OCI-LY1 (cell line): ENCODE measurements around the gene WDR59.
"Not testable (repeated sequence)": the region's sequence is repeated elsewhere in the genome, so short reads cannot be mapped to it uniquely, and the experiment has no call there.

ENCODE experiments used
- H2AFZ ChIP-seq: fragments of 200-600 bp; sonication (generic), shearing (Covaris generic); 2 replicates; pipeline ENCODE4 v1.6.0; 2014; ENCODE audit warnings: antibody characterized with exemption, mild to moderate bottlenecking, low read length
- H3F3A ChIP-seq: fragments of 200-600 bp; sonication (generic), shearing (Covaris generic); 2 replicates; pipeline ENCODE4 v1.6.0; 2014; ENCODE audit warnings: mild to moderate bottlenecking, antibody characterized with exemption, low read length, moderate library complexity; ENCODE audit not compliant: insufficient read depth
- H3K27ac ChIP-seq: fragments of 200-600 bp; sonication (generic); 2 replicates; pipeline ENCODE4 v1.5.1; 2014; ENCODE audit warnings: low read length, mixed run types, mild to moderate bottlenecking, low read depth; ENCODE audit not compliant: poor library complexity, severe bottlenecking
- H3K27me3 ChIP-seq: fragments of 200-600 bp; sonication (generic); 2 replicates; pipeline ENCODE4 v1.6.0; 2014; ENCODE audit warnings: antibody characterized with exemption, mild to moderate bottlenecking, low read length, moderate library complexity; ENCODE audit not compliant: insufficient read depth
- H3K36me3 ChIP-seq: fragments of 200-600 bp; sonication (generic); 2 replicates; pipeline ENCODE4 v1.6.1; 2014; ENCODE audit warnings: mild to moderate bottlenecking, antibody characterized with exemption, low read length, moderate library complexity, mixed read lengths; ENCODE audit not compliant: insufficient read depth
- H3K4me1 ChIP-seq: fragments of 200-600 bp; sonication (generic); 2 replicates; pipeline ENCODE4 v1.5.1; 2014; ENCODE audit warnings: mild to moderate bottlenecking, low read length, moderate library complexity; ENCODE audit not compliant: insufficient read depth, severe bottlenecking
- H3K4me2 ChIP-seq: fragments of 200-600 bp; sonication (generic), shearing (Covaris generic); 2 replicates; pipeline ENCODE4 v1.6.1; 2014; ENCODE audit warnings: low read length
- H3K4me3 ChIP-seq: fragments of 200-600 bp; sonication (generic); 2 replicates; pipeline ENCODE4 v1.5.1; 2014; ENCODE audit warnings: low read length, low read depth, mild to moderate bottlenecking, mixed read lengths; ENCODE audit not compliant: poor library complexity, severe bottlenecking
- H3K79me2 ChIP-seq: fragments of 200-600 bp; shearing (Covaris generic); 2 replicates; pipeline ENCODE4 v1.6.1; 2016; ENCODE audit warnings: mixed run types, low read length, mixed read lengths; ENCODE audit not compliant: insufficient read depth
- H3K9ac ChIP-seq: fragments of 200-600 bp; sonication (generic), shearing (Covaris generic); 2 replicates; pipeline ENCODE4 v1.6.1; 2014; ENCODE audit warnings: mild to moderate bottlenecking, low read length, mixed read lengths
- H3K9me2 ChIP-seq: fragments of 200-600 bp; sonication (generic), shearing (Covaris generic); 2 replicates; pipeline ENCODE4 v1.6.1; 2014; ENCODE audit warnings: low read depth, mild to moderate bottlenecking, low read length, mixed read lengths
- H3K9me3 ChIP-seq: fragments of 200-600 bp; shearing (Covaris generic); 2 replicates; pipeline ENCODE4 v1.6.1; 2014; ENCODE audit warnings: low read length, mixed read lengths
- H4K20me1 ChIP-seq: fragments of 200-600 bp; sonication (generic), shearing (Covaris generic); 2 replicates; pipeline ENCODE4 v1.6.0; 2016; ENCODE audit warnings: mild to moderate bottlenecking, low read length; ENCODE audit not compliant: insufficient read depth
- EZH2 ChIP-seq: fragments of 200-600 bp; sonication (generic), shearing (Covaris generic); IDR thresholded peaks from 2 replicates; pipeline ENCODE4 v1.8.0; 2017; ENCODE audit warnings: borderline replicate concordance, mixed run types, mild to moderate bottlenecking, antibody characterized with exemption, low read length, moderate library complexity, mixed read lengths
- TF ChIP-seq, protein P1 (sequence below): fragments of 200-600 bp; sonication (generic), shearing (Covaris generic); IDR thresholded peaks from 2 replicates; pipeline ENCODE4 v1.5.1; 2017; ENCODE audit warnings: mild to moderate bottlenecking, antibody characterized with exemption, low read length, moderate library complexity, mixed read lengths

Gene WDR59

GRCh38 chr16:74922150-74923138 is 62.5 kb downstream of the WDR59 start:
- no peak overlapping the region for H3K9ac ChIP-seq
- no peaks in the 10 kb centered on the region for H3K9me2 ChIP-seq
- H3K27ac ChIP-seq: no peak overlapping the region
- no peaks in the 10 kb centered on the region for H4K20me1 ChIP-seq
- TF ChIP-seq, protein P1, sequence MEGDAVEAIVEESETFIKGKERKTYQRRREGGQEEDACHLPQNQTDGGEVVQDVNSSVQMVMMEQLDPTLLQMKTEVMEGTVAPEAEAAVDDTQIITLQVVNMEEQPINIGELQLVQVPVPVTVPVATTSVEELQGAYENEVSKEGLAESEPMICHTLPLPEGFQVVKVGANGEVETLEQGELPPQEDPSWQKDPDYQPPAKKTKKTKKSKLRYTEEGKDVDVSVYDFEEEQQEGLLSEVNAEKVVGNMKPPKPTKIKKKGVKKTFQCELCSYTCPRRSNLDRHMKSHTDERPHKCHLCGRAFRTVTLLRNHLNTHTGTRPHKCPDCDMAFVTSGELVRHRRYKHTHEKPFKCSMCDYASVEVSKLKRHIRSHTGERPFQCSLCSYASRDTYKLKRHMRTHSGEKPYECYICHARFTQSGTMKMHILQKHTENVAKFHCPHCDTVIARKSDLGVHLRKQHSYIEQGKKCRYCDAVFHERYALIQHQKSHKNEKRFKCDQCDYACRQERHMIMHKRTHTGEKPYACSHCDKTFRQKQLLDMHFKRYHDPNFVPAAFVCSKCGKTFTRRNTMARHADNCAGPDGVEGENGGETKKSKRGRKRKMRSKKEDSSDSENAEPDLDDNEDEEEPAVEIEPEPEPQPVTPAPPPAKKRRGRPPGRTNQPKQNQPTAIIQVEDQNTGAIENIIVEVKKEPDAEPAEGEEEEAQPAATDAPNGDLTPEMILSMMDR: no peak
- TF ChIP-seq EZH2: no peak
- H3K4me2 ChIP-seq: no peak overlapping the region
- no peaks in the 10 kb centered on the region for H3K79me2 ChIP-seq
- no peaks in the 10 kb centered on the region for H3K9me3 ChIP-seq
- no peaks in the 10 kb centered on the region for H3K27me3 ChIP-seq
- H3K4me3 ChIP-seq: no peak overlapping the region
- peaks cover 44% of the 10 kb centered on the region for H3K36me3 ChIP-seq
- H2AFZ ChIP-seq: no peak overlapping the region
- H3K4me1 ChIP-seq: no peaks in the 10 kb centered on the region
- H3F3A ChIP-seq: no peaks in the 10 kb centered on the region

GRCh38 chr16:74921051-74921450 is 63.9 kb downstream of the WDR59 start:
- TF ChIP-seq EZH2: no peak
- TF ChIP-seq, protein P1: no peak
- peaks cover 58% of the 10 kb centered on the region for H3K36me3 ChIP-seq
- H2AFZ ChIP-seq: no peak overlapping the region
- no peak overlapping the region for H3K9ac ChIP-seq
- no peaks in the 10 kb centered on the region for H3K79me2 ChIP-seq
- H3K27ac ChIP-seq: no peak overlapping the region
- H3K27me3 ChIP-seq: no peaks in the 10 kb centered on the region
- H3K9me2 ChIP-seq: no peaks in the 10 kb centered on the region
- H3K4me2 ChIP-seq: no peak overlapping the region
- no peaks in the 10 kb centered on the region for H3K4me1 ChIP-seq
- H3K9me3 ChIP-seq: no peaks in the 10 kb centered on the region
- no peak overlapping the region for H3K4me3 ChIP-seq
- H3F3A ChIP-seq: no peaks in the 10 kb centered on the region
- no peaks in the 10 kb centered on the region for H4K20me1 ChIP-seq

- H3F3A ChIP-seq: no peaks in the 10 kb centered on the region
- no peak for TF ChIP-seq EZH2
- TF ChIP-seq, protein P1: no peak
- no peaks in the 10 kb centered on the region for H3K27me3 ChIP-seq
- no peaks in the 10 kb centered on the region for H3K79me2 ChIP-seq
- H3K4me3 ChIP-seq: no peak overlapping the region
- no peak overlapping the region for H3K27ac ChIP-seq
- peaks cover 73% of the 10 kb centered on the region for H3K36me3 ChIP-seq
- H3K4me1 ChIP-seq: no peaks in the 10 kb centered on the region
- no peaks in the 10 kb centered on the region for H4K20me1 ChIP-seq
- peaks cover 13% of the 10 kb centered on the region; the same call in 1 of the 2 replicates for H3K9me3 ChIP-seq
- H3K9ac ChIP-seq: no peak overlapping the region
- no peaks in the 10 kb centered on the region for H3K9me2 ChIP-seq
- no peak overlapping the region for H2AFZ ChIP-seq
- H3K4me2 ChIP-seq: no peak overlapping the region
Observed at GRCh38 chr16:74909665-74910064, 75.3 kb downstream of the WDR59 start.

- not testable (repeated sequence) for H3K27ac ChIP-seq, H3K4me2 ChIP-seq, H3F3A ChIP-seq, H3K9me2 ChIP-seq, H2AFZ ChIP-seq, H3K4me1 ChIP-seq, H3K79me2 ChIP-seq, H4K20me1 ChIP-seq, H3K4me3 ChIP-seq, H3K27me3 ChIP-seq, H3K9ac ChIP-seq
- peaks cover 11% of the 10 kb centered on the region; the same call in 1 of the 2 replicates for H3K9me3 ChIP-seq
- peaks cover 68% of the 10 kb centered on the region for H3K36me3 ChIP-seq
Observed at GRCh38 chr16:74908759-74909158, 76.2 kb downstream of the WDR59 start.
